Breast epithelium (tissue), 3 donors: ENCODE results near the gene IFNLR1.

Experiments
- CTCF ChIP-seq, 3 donors: fragments of 450-650 bp; IDR thresholded peaks; one replicate each; pipeline ENCODE4 v1.5.1; 2016 to 2017; ENCODE audit warnings: antibody characterized with exemption in 3 of 3, mild to moderate bottlenecking in 3 of 3, moderate library complexity in 3 of 3
- POLR2AphosphoS5 ChIP-seq, 3 donors: sonication (generic); formaldehyde crosslinking; IDR thresholded peaks; one replicate each; pipeline ENCODE4 v1.6.1; 2017; ENCODE audit warnings: antibody characterized with exemption in 3 of 3

- no peak for TF ChIP-seq CTCF (IDR thresholded peaks at IDR 0.05)
- no peak for TF ChIP-seq POLR2AphosphoS5 (IDR thresholded peaks at IDR 0.05)
These were observed 59.8 kb downstream of the IFNLR1 start for GRCh38 chr1:24127134-24127800.
